RPMI7951 (cell line): ENCODE measurements around the gene GP1BB. TPM values are rescaled to one million over a fixed set of nuclear protein-coding genes. Genes with fewer than 3 reads are reported as not detected.
"Not testable (repeated sequence)": the region's sequence is repeated elsewhere in the genome, so short reads cannot be mapped to it uniquely, and the experiment has no call there.

ENCODE experiments used
- DNase-seq: peaks from one replicate; pipeline ENCODE4 v3.0.0-alpha.2; 2012; ENCODE audit warnings: low read depth
- total RNA-seq: library from RNA; depleted of rRNA; stranded (reverse); fragments of >200 nt; shearing (Covaris generic); gene quantifications from 2 replicates; pipeline ENCODE4 v1.2.3, GENCODE V29; 2014

The GP1BB gene
- total RNA-seq, 1 experiment from 2014 or later, result not detected

DNA sequence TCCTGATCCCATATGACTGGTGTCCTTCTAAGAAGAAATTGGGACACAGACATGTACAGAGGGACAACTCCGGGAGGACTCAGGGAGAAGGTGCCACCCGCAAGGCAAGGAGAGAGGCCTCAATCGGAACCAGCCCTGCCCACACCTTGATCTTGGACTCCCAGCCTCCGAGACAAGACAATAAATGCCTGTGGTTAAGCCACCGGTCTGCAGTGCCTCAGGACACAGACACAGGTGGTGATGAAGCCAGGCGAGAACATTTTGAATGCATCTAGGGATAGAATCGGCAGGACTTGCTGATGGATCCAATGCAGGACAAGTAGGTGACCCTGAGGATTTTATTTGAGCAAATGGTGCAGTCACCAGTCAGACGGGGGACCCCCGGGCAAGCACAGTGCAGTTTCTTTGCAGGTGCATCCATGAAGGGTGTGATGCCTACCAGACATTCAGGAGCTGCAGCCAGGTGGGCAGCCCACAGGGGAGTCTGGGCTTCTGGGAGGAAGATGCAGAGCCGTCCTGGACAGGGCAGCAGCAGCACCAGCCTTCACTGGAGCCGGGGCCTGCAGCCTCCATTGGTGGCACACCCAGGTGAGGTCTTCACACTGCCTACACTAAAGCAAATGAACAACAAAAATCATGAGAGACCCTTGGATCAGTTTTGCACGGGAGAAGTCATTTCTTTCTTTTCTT lies 29.2 kb upstream of the GP1BB start:
- DNase-seq, result no peak

DNA sequence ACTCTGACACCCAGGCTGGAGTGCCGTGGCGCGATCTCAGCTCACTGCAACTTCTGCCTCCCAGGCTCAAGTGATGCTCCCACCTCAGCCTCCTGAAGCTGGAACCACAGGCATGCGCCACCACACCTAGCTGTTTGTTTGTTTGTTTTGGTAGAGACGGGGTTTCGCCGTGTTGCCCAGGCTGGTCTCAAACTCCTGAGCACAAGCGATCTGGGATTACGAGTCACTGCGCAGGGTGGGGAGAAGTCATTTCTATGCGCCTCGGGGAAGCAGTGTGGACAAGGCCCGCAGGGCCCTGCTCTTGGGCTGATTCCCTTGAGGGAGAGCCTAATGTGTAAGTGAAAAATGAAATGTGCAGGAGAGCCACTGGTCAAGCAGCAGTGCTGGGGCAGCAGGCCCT lies 28.6 kb upstream of the GP1BB start:
- no peak for DNase-seq

DNA sequence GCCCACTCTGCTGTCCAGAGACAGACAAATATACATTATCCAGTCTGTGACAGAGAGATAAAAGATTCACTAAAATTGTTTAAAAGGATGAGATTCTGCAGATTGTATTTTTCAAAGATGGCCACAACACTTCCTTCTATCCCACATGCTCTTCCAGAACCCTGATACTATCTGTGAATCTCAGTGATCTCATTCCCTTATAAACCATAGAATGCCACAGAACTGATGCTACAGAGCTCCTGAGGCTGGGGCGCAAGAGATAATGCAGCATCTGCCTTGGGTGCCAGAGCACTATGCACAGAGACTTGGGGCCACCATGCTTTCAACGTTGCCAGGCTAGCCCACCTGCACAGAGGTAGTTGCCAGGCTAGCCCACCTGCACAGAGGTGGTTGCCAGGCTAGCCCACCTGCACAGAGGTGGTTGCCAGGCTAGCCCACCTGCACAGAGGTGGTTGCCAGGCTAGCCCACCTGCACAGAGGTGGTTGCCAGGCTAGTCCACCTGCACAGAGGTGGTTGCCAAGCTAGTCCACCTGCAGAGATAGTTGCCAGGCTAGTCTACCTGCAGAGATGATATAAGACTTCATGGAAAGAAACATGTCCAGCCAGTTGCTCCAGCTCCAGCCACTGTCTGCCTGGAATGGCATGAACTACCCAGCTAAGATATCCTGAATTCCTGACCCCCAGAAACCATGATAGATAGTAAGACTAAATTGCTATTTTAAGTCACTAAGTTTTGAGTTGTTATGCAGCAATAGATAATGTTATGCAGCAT lies 26.6 kb upstream of the GP1BB start:
- DNase-seq, result no peak

DNA sequence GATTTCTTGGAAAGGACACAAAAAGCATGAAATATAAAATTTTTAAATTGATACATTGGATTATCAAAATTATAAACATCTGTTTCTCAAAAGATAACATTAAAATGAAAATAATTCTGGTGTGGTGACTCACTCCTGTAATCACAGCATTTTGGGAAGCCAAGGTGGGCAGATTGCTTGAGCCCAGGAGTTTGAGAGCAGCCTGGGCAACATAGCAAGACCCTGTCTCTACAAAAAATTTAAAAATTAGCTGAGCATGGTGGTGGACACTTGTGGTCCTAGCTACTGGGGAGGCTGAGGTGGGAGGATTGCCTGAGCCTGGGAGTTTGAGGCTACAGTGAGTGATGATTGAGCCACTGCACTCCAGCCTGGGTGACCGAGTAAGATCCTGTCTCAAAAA lies 25.5 kb upstream of the GP1BB start:
- not testable (repeated sequence) for DNase-seq

DNA sequence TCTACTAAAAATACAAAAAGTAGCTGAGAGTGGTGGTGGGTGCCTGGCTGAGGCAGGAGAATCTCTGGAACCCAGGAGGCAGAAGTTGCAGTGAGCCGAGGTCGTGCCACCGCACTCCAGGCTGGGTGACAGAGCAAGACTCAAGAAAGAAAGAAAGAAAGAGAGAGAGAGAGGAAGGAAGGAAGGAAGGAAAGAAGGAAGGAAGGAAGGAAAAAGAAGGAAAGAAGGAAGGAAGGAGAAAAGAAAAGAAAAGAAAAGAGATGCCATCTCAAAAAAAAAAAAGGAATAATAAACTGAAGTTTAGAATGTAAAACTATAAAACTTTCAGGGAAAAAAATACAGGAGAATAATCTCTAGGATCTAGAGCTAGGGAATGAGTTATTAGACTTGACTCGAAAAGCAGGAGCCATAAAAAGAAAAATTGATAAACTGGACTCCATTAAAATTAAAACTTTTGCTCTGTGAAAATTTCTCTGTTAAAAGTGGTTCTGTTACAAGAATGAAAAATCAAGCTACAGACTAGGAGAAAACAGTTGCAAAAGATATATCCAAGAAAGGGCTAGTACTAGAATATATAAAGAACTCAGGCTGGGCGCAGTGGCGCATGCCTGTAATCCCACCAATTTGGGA lies 22.4 kb upstream of the GP1BB start:
- no peak for DNase-seq

DNA sequence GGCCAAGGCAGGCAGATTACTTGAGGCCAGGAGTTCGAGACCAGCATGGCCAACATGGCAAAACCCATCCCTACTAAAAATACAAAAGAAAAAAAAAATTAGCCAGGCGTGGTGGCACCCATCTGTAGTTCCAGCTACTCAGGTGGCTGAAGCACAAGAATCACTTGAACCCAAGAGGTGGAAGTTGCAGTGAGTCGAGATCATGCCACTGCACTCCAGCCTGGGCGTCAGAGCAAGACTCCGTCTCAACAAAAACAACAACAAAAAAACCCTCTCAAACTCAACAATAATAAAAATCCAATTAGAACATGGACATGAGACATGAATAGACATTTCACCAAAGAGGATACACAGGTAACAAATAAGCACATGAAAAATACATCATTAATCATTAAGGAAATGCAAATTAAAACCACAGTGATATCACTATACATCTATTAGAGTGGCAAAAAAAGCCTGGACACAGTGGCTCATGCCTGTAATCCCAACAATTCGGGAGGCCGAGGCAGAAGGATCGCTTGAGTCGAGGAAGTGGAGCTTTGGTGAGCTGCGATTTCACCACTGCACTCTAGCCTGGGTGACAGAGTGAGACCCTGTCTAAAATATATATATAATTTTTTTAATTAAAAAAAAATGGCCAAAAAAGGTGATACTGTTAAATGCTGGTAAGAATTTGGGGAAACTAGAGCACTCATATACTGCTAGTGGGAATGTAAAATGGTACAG lies 21.8 kb upstream of the GP1BB start:
- DNase-seq, result no peak

DNA sequence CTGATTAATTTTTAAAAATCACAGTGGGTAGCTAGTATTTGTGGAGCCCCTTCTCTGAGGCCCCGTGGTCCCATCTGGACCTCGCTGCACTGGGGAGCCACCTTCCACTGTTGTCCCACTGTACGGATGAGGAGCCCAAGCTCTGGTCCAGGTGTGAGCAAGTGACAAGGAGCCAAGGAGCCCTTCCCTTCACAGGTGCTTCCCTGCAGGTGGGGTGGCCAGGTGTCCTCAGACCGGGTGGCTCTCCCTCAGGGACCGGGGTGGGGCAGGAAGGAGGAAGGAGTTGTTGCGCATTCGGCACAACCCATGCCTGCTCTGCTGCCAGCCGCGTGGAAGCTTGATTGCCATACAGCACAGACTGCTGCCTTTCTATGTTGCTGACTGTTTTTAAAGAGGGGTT lies 19.5 kb upstream of the GP1BB start:
- no peak for DNase-seq

DNA sequence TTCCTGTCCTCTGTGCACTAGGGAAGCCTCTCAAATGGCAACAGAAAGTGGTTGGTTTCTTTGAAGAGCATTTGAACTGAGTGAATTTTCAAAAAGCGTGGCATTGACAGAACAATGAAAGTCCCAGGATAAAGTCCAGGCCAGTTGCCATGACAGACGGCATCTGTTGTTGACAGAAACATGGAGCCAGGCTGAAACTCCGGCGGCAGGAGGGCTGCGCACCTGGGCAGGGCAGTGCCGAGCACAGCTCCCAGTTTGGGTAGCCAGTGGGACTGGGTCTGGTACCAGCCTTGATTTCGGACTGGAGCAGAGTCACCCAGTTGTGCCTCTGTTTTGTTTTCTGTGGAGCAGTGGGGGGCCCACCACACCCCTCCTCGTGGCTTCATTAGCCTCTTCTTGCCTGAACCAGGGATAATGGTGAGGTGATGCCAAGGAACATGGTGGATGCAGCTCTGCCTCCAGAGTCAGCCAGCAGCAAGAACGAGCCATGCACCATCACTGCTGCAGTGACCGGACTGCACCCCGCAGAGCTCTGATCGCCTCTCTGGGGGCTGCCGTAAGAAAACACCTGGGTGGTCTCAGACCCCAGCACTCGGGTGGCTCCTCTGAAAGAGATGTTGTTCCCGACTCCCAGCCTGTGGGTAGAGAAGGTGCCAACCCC lies 18.9 kb upstream of the GP1BB start:
- DNase-seq, result no peak

DNA sequence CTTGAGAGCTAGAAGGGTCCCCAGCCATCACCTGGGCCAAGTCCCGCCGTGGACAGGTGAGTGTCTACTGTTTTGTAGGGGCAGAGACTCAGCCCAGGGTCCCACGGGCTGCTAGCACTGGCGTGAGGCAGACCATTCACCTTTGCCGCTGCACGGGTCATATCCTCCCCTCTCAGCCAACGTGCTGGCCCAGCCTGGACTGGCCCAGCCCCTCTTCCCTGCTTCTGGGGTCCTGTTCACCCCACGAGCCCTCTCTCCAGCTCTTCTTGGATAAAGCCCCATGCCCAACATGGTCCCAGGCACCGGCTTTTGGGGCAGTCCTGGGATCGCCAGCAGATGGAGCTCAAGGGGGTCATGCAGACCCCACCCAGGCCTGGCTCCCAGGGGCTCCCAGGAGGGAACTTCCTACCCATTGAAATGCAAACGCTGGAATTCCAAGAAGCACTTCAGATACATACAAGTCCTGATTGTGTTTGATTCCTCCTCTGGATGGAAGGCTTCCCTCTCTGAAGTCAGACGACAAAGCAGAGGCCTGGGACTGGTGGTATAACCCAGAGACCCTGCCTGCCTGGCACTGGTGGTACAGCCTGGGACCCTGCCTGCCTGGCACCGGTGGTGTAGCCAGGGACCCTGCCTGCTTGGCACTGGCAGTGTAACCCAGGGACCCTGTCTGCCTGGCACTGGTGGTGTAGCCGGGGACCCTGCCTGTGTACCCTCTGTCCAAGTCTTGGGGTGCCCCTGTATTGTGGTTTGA lies 18.0 kb upstream of the GP1BB start:
- no peak for DNase-seq

DNA sequence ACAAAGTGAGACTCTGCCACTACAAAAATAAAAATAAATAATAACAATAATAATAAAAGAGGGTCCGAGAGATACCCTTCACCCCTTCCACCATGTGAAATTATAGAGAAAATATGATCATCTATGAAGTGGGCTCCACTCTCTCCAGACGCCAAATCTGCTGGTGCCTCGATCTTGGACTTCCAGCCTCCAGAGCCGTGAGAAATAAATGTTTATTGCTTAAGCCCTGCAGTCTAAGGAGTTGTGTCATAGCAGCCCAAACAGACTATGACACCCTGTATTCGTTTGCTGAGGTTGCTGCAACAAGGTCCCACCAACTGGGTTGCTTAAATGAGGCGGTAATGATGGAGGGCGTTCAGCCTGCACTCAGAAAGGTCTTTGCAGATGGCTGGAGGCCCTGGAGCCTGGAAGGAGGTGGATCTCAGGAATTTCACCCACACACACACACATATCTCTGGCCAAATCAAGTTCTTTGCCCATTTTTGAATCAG lies 16.6 kb upstream of the GP1BB start:
- DNase-seq, result no peak

DNA sequence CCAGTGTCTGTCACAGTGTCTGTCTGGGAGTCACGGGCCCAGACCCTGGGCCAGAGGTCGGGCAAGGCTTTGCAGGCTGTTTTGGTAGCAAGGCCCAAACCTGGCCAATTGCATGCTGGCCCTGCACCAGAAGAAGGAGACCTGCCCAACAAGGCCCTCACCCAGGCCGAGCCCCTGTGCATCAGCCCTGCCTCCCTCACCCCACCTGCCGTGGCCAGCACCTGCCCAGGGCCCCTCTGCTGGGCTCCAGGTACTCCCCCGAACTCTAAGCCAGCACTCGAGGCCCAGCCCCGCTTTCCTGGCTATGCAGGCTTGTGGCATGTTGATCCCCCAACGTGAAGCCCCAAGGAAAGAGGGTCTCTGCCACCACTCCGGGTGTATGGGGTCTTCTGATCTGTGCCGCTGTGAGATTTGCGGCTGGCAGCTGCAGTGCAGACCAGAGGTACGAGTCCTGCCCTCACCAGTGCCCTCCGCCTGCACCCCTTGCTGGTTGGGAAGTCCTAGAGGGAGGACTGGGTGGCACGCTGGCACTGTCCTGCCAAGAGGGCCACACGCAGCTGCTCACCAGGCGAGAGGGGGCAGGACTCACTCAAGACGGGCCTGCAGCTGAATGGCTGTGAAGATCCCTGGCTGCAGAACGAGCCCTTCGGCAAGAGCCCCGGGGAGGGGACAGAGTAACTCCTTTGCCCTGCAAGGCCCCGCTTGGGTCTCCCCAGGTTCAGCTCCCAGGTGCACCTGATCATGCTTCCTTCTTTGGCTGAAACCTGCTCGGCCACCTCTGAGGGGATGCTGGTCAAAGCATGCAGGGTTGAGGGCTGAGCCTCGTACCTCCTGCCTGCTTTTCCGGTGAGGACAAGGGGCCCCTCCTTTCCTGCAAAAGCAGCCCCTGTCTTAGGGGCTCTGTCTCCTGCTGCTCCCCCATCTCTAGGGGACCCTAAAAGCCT lies 15.7 kb upstream of the GP1BB start:
- no peak for DNase-seq

DNA sequence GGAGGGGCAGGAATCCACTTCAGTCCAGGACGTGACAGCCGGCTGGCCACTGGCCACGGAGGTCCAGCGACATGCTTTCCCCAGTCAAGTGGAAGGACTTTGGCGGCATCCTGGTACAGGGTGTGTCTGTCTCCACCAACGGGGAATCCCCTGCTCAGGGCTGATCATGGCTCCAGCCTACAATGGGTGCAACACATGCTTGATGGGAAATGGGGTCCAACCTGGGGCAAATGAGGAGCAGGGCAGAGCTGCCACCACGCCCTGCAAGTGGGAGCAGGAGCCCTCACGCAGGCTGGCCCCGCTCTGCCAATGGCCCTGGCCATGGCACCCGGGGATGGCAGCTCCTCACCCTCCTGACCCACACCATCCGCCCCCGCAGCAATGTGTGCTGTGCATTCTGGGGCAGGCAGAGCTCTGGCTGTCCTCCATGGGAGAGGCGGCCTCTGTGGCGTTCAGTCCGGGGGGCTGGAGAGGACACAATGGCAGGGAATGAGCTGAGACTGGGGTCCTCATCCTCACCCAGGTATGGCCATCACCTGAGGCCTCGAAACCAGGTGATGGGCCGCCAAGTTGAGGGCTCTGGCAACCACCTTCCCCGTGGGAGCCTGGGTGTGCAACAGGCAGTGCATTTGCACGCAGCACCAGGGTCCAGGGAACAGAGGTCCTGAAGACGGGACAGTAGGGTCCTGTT lies 14.9 kb upstream of the GP1BB start:
- no peak for DNase-seq

DNA sequence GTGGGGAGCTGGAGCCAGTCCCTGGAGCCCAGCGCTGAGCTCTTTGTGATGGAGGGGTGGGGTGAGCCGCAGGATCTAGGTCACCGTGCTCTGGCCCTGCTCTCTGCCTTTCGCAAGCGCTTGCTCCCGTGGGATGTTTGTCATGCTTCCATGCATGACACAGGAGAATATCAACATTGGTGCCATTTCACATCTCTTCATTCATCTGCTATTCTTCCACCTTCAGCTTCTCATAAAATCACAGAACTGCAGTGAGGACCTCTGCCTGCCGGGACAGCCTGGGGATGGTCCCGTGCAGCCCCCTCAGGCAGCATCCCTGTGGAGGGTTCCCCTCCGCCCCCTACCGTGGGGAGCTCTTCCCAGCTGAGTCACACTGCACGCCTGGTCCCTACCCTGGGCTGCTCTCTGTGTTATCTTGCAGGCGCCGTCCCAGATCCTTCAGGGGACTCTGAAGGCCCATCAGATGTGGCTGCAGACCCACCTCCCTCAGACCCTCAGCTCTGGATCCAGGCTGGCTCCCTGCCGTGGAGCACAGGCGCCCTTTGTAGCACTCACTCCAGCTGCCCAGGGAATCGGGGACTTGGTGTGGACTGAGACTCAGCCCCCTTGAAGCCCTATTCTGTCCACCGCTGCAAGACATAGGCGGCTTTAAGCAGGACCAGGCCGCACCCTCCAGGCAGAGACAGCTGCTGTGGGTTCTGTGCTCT lies 14.1 kb upstream of the GP1BB start:
- DNase-seq, result no peak

DNA sequence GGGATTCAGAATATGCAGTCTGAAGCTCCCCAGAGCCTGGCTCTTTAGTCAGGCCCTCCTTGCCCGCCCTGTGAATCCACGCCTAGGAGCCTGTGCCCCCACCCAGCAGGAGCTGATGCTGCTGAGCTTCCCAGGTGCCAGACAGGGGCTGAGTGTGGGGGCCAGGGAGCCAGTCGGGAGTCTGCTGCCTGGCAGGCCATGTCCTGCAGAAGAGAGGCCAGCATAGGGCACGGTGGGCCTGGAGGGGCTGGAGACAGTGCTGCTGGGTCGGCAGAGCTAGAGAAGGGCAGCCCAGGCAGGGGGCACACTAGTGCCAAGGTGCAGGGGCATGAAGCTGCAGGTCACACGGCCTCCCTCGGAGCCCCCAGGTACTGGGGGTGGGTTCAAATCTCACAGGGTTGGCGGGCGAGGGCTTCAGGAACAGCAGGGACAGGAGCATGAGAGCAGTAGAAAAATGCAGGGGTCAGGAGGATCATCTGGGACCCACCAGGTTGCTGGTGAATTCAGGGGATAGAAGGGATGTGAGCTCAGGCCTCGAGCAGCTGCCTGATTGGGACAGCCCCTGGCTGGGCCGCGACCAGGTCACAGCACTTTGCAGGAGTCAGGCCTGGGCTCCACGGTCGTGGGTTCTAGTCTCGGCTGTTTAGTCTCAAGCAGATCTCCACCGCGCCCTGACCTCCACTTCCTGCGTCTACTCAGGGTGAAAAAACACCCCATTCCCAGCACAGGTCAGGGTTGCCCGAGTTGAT lies 13.1 kb upstream of the GP1BB start:
- no peak for DNase-seq

DNA sequence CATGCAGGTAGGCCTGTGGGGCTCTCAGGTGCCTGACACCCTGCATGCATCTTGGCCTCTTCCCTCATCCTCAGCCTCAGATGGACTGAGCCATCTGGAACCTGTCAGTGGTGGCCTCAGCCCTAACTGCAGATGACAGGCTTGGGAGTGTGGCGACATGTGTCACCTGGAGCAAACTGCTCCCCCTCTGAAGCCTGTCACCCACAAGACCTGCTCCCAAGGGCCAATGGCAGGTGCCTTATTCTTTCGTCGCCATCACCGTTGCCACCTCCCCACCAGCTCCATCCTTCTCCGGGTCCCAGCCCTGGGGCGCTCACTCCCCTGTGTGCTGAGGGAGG lies 12.6 kb upstream of the GP1BB start:
- no peak for DNase-seq

DNA sequence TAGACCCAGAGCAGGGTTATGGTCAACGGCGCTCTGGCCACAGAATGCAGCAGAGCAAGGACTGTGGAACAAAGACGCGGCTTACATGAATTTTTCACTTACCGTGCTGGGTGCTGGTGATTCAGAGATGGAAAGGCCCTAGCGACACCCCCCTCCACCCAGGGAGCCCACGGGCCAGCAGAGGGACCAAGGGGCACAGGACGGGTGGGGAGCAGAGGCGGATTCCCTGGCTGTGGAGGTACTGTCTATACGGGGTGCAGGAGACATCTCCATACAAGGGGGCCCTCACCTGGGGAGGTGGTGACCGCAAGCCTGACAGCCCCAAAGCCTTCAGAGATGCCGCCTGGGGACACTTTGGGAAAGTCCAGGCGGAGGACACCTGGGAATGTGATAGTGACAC lies 10.1 kb upstream of the GP1BB start:
- DNase-seq, result no peak

DNA sequence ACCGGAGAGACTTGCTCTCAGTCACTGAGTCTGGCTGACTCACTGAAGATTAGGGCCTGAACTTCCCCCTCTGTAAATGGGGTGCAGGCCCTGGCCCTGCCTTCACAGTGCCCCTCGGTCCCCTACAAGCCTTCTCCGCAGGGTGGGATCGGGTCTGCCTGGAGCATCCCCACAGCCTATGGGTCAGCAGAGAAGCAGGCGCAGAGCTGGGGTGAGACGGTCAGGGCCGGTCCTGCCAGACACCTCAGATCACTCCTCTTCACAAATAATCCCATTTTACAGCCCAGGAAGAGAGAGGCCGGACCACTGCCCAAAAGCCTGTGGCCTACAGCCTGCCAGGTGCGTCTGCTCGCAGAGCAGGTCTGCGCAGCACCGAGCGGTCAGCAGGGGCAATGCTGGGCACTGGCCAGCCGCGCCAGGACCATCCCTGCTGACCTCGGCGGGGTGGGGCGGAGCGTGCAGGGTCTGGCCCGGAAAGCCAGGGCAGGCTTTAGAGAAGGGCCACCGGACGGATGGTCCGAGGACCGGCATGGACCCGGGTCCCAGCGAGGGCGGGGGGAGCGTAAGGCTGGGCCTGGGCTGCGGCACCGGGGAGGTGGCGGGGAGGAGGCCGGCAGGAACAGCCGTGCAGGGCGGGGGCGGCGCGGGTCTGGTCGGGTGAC lies 9.6 kb upstream of the GP1BB start:
- no peak for DNase-seq
